ENCODE results near the gene TP73. TPM values are rescaled to one million over a fixed set of nuclear protein-coding genes. Genes with fewer than 3 reads are reported as not detected.

The TP73 gene
- total RNA-seq, 1 experiment from 2014 or later, result 2.6 TPM

DNA sequence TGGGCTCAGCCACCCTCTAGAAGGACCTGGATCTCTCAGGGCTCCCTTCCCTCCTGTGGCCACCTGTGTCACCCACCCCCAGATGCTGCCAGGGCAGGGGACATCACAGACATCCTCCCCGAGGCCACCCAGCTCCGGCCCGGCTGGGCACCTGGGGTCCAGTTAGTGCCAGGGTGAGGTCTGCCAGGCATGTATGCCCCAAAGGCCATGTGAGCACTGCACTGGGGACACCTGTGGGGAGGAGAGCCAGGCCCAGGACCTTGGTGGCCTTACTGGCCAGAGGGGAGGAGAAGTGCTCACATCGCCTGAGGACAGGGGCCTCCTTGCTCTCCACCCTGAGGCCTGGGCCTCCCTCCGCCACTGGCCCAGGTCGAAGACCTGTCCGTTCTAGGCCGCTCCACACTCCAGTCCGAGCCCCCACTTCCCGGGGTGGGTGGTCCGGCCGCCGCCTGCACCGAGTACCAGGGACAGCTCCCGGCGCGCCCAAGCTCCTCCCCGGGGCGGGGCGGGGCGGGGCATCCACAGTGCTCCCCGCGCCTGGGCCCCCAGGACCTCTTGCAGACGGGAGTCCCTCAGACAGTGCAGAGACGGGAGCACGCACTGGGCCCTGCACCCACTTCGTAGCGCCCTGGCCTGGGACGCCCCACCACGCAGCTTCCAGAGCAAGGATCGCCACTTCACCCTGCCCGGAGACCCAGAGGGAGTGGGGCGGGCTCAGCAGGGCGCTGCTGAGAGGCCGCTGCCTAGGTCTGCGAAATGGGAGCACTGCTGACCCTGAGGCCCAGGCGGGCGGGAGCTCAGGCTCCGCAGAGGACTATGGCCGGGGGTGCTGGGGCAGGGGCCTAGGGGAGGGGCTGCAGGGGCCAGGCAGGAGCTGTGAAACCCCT, 65.6 kb downstream of the TP73 start:
- POLR2A ChIA-PET (ENCODE audit: unreplicated experiment), result interaction anchor here (0.5 kb wide), 1 partner anchor 9 kb away, joined by 5 read pairs; no protein-coding TSS in a partner anchor

DNA sequence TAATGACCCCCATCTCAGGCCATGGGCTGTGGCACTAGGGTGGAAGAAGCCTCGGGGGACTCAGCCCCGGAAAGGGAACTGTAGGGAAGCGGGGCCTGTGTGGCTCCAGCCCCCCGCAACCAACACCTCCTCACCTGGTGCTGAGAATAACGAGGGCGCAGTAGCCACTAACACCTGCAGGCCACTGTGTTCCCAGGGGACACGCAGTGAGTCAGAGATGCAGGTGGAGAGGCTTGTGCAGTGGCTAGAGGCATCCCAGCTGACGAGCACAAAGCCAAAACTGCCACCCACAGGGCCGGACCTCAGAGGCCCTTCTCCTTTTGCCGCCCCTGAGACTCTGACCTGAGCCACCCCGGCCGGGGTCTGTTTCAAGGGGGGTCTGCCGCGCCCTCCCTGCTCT, 66.4 kb downstream of the TP73 start:
- Histone ChIP-seq H3K9ac (ENCODE audit: low read length) (no peak overlapping the region), H3K4me2 (ENCODE audit: low read length) (no peak overlapping the region), H2AFZ (ENCODE audit: low read length) (no peak overlapping the region), H3K79me2 (ENCODE audit: low read length) (no peaks in the 10 kb centered on the region), H3F3A (ENCODE audit: low read length, unreplicated experiment) (no peaks in the 10 kb centered on the region), H3K27ac (ENCODE audit: low read length) (no peak overlapping the region), H3K4me3 (ENCODE audit: low read length) (no peak overlapping the region), H3K36me3 (ENCODE audit: low read depth, low read length) (no peaks in the 10 kb centered on the region), H3K9me2 (replicated peaks; ENCODE audit: low read length) (no peaks in the 10 kb centered on the region), H3K4me1 (ENCODE audit: insufficient read depth, low read length) (no peaks in the 10 kb centered on the region), H3K9me3 (ENCODE audit: low read length) (no peaks in the 10 kb centered on the region), H3K27me3 (ENCODE audit: low read length) (peaks cover 39% of the 10 kb centered on the region), H4K20me1 (ENCODE audit: low read length) (no peaks in the 10 kb centered on the region)
- ATAC-seq (no peak), DNase-seq (no peak)
- CTCF ChIA-PET, result no interaction called here
- TF ChIP-seq EZH2phosphoT487 (IDR thresholded peaks at IDR 0.05; ENCODE audit: borderline replicate concordance, low read length) (no peak), EZH2 (IDR thresholded peaks at IDR 0.05; ENCODE audit: low read length, unreplicated experiment) (no peak)
- TF ChIP-seq, protein P1, sequence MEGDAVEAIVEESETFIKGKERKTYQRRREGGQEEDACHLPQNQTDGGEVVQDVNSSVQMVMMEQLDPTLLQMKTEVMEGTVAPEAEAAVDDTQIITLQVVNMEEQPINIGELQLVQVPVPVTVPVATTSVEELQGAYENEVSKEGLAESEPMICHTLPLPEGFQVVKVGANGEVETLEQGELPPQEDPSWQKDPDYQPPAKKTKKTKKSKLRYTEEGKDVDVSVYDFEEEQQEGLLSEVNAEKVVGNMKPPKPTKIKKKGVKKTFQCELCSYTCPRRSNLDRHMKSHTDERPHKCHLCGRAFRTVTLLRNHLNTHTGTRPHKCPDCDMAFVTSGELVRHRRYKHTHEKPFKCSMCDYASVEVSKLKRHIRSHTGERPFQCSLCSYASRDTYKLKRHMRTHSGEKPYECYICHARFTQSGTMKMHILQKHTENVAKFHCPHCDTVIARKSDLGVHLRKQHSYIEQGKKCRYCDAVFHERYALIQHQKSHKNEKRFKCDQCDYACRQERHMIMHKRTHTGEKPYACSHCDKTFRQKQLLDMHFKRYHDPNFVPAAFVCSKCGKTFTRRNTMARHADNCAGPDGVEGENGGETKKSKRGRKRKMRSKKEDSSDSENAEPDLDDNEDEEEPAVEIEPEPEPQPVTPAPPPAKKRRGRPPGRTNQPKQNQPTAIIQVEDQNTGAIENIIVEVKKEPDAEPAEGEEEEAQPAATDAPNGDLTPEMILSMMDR (conservative IDR thresholded peaks at IDR 0.05; ENCODE audit: low read depth, low read length), result no peak
- no TSS peak for BruUV-seq (replicated peaks)
- POLR2A ChIA-PET (ENCODE audit: unreplicated experiment), result no interaction called here
- intact Hi-C loops (cut with micrococcal nuclease), result no loop called here

More for the DNA sequence above, 65.6 kb downstream of the TP73 start:
- Histone ChIP-seq H3K79me2 (ENCODE audit: low read length) (no peaks in the 10 kb centered on the region), H2AFZ (ENCODE audit: low read length) (no peak overlapping the region), H3K9me2 (replicated peaks; ENCODE audit: low read length) (no peaks in the 10 kb centered on the region), H3K4me1 (ENCODE audit: insufficient read depth, low read length) (no peaks in the 10 kb centered on the region), H3K4me2 (ENCODE audit: low read length) (no peak overlapping the region), H4K20me1 (ENCODE audit: low read length) (no peaks in the 10 kb centered on the region), H3K27ac (ENCODE audit: low read length) (no peak overlapping the region), H3K9ac (ENCODE audit: low read length) (no peak overlapping the region), H3K9me3 (ENCODE audit: low read length) (no peaks in the 10 kb centered on the region), H3K27me3 (ENCODE audit: low read length) (peaks cover 47% of the 10 kb centered on the region), H3K4me3 (ENCODE audit: low read length) (no peak overlapping the region), H3F3A (ENCODE audit: low read length, unreplicated experiment) (no peaks in the 10 kb centered on the region), H3K36me3 (ENCODE audit: low read depth, low read length) (no peaks in the 10 kb centered on the region)
- TF ChIP-seq, protein P1 (conservative IDR thresholded peaks at IDR 0.05; ENCODE audit: low read depth, low read length), result no peak
- TF ChIP-seq EZH2phosphoT487 (IDR thresholded peaks at IDR 0.05; ENCODE audit: borderline replicate concordance, low read length) (no peak), EZH2 (IDR thresholded peaks at IDR 0.05; ENCODE audit: low read length, unreplicated experiment) (no peak)
- peak; percentile 17; the same call in 1 of the 2 replicates for ATAC-seq
- CTCF ChIA-PET, result no interaction called here
- BruUV-seq (replicated peaks), result no TSS peak
- no peak for DNase-seq
- intact Hi-C loops (cut with micrococcal nuclease), result no loop called here

DNA sequence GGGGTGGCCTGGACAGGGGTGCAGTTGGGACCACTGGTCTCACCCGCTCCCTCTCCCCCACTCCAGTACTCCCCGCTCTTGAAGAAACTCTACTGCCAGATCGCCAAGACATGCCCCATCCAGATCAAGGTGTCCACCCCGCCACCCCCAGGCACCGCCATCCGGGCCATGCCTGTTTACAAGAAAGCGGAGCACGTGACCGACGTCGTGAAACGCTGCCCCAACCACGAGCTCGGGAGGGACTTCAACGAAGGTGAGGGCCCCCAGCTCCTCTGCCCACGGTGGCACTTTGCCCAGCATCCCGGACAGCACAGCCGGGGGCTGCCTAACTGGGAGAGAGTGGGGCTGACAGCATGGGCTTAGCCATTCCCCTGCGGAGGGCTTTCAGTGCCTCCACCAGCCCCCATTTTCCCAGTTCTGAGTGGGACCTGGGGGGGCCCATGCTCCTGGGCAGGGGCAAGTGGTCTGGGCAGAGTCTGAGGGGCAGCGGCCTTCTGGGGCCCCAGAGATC, 69.7 kb downstream of the TP73 start:
- no peak overlapping the region for H3K27ac ChIP-seq (ENCODE audit: low read length)
- ChIA-PET CTCF (no interaction called here), POLR2A (ENCODE audit: unreplicated experiment) (no interaction called here)
- H3K9me2 ChIP-seq (replicated peaks; ENCODE audit: low read length), result no peaks in the 10 kb centered on the region
- no peak for TF ChIP-seq EZH2 (IDR thresholded peaks at IDR 0.05; ENCODE audit: low read length, unreplicated experiment)
- TF ChIP-seq, protein P1 (conservative IDR thresholded peaks at IDR 0.05; ENCODE audit: low read depth, low read length), result no peak
- no peak for TF ChIP-seq EZH2phosphoT487 (IDR thresholded peaks at IDR 0.05; ENCODE audit: borderline replicate concordance, low read length)
- H3K9ac ChIP-seq (ENCODE audit: low read length), result no peak overlapping the region
- peaks cover 9% of the 10 kb centered on the region for H3K27me3 ChIP-seq (ENCODE audit: low read length)
- no peak overlapping the region for H3K4me2 ChIP-seq (ENCODE audit: low read length)
- H3K79me2 ChIP-seq (ENCODE audit: low read length), result no peaks in the 10 kb centered on the region
- H3K36me3 ChIP-seq (ENCODE audit: low read depth, low read length), result no peaks in the 10 kb centered on the region
- H3K4me3 ChIP-seq (ENCODE audit: low read length), result no peak overlapping the region
- no peaks in the 10 kb centered on the region for H4K20me1 ChIP-seq (ENCODE audit: low read length)
- DNase-seq, result no peak
- no peak overlapping the region for H2AFZ ChIP-seq (ENCODE audit: low read length)
- ATAC-seq, result no peak
- intact Hi-C loops (cut with micrococcal nuclease), result loop anchor here (5.0 kb wide), 1 partner anchor 100 kb away; no protein-coding TSS in a partner anchor
- H3K4me1 ChIP-seq (ENCODE audit: insufficient read depth, low read length), result no peaks in the 10 kb centered on the region
- H3F3A ChIP-seq (ENCODE audit: low read length, unreplicated experiment), result no peaks in the 10 kb centered on the region
- no peaks in the 10 kb centered on the region for H3K9me3 ChIP-seq (ENCODE audit: low read length)
- BruUV-seq (replicated peaks), result no TSS peak

Measured in PC-3 (cell line).